Adrenal gland (tissue), 12 donors: ENCODE measurements around the gene RTL1. TPM values are rescaled to one million over a fixed set of nuclear protein-coding genes. Genes with fewer than 3 reads are reported as not detected.

ENCODE experiments used
- DNase-seq, 7 donors: peaks; one replicate each; pipeline ENCODE4 v3.0.0-alpha.2; 2019 to 2020
- H3K27ac ChIP-seq, 5 donors: fragments of 200-600 bp; sonication (generic) in 4 of 5; 1 replicate in 3 of 5; 2 replicates in 2 of 5; pipeline versions ENCODE4 v1.5.1 to v1.8.0; 2016 to 2020; ENCODE audit warnings: mild to moderate bottlenecking in 1 of 5
- H3K27me3 ChIP-seq: fragments of 200-600 bp; 2 replicates; pipeline ENCODE4 v1.8.0; 2021
- H3K36me3 ChIP-seq, 2 donors: fragments of 200-600 bp; replicated peaks in 1 of 2; 1 replicate in 1 of 2; 2 replicates in 1 of 2; pipeline versions ENCODE4 v1.5.1 to v1.8.0; 2018 to 2022
- H3K4me1 ChIP-seq, 2 donors: fragments of 200-600 bp; replicated peaks in 1 of 2; 1 replicate in 1 of 2; 2 replicates in 1 of 2; pipeline versions ENCODE4 v1.5.1 to v1.8.0; 2018 to 2021
- H3K4me3 ChIP-seq, 4 donors: fragments of 200-600 bp; sonication (generic) in 3 of 4; one replicate each; pipeline ENCODE4 v1.5.1; 2016 to 2018
- H3K9me3 ChIP-seq, 3 donors: fragments of 200-600 bp; sonication (generic) in 1 of 3; replicated peaks in 1 of 3; 1 replicate in 2 of 3; 2 replicates in 1 of 3; pipeline versions ENCODE4 v1.5.1 to v1.8.0; 2016 to 2021
- CTCF ChIP-seq, 6 experiments: fragments of 450-650 bp in 4 of 6; fragments of 200-600 bp in 2 of 6; sonication (generic) in 1 of 6; IDR thresholded peaks; 1 replicate in 5 of 6; 2 replicates in 1 of 6; pipeline versions ENCODE4 v1.5.1 to v1.8.0; 2016 to 2021; ENCODE audit warnings: antibody characterized with exemption in 6 of 6, mild to moderate bottlenecking in 2 of 6, moderate library complexity in 1 of 6
- POLR2A ChIP-seq, 2 donors: fragments of 450-650 bp; IDR thresholded peaks; one replicate each; pipeline ENCODE4 v1.6.1; 2017; ENCODE audit warnings: antibody characterized with exemption in 2 of 2, mild to moderate bottlenecking in 2 of 2, moderate library complexity in 1 of 2
- WGBS, 4 donors: extraction: QIAGEN DNeasy Blood & Tissue Kit in 2 of 4; methylation state at CpG; one replicate each; pipeline versions ENCODE4 v1.1.5 to v1.1.7; 2013 to 2017; 5-methylcytosine and 5-hydroxymethylcytosine counted together
- intact Hi-C, 2 donors: fragments of 100-400 bp; cut with DNase I; formaldehyde crosslinking; loops; one replicate each; pipeline versions ENCODE4 v1.14.1 to v1.15.0; 2022 to 2023
- polyA plus RNA-seq, 3 donors: library from polyadenylated mRNA; stranded (reverse); fragments of 200-250 nt in 2 of 3; fragments of 350-450 nt in 1 of 3; fragmentation: Illumina TruSeq in 1 of 3; extraction: RNeasy Lipid Tissue Mini Kit (QIAGEN cat#74804) in 1 of 3; gene quantifications; one replicate each; pipeline ENCODE4 v1.2.3, GENCODE V29; 2013 to 2014
- total RNA-seq, 9 donors: library from RNA; depleted of rRNA in 4 of 9; stranded (reverse); fragments of >200 nt in 4 of 9; fragments of 120-200 nt in 1 of 9; fragmentation: NEBNext Ultra II Directional in 1 of 9; extraction: Animal tissue kit (Norgen Biotek cat#: 25700) in 1 of 9; gene quantifications; one replicate each; pipeline versions ENCODE4 v1.1.0 to v1.2.4, GENCODE V29; 2013 to 2023
- donor health status: healthy with polysubstance abuse.
- donor health status: Bipolar disorder and iron deficiency.
- donor health status: DM: yes; HTN: yes; CAD: no.
- donor health status: DM: no; HTN: no; CAD: no.
- donor health status: DM: no; HTN: no; CAD: no.
- donor health status: DM: yes; HTN: yes; CAD: no.

The RTL1 gene
- total and polyA plus RNA-seq, 12 donors: 0.11 to 6.2 (median 1.0) TPM; not detected in 3

- intact Hi-C loops: no loop called here
- H3K27ac ChIP-seq: no peak overlapping the region
- DNase-seq: no peak
- WGBS, 4 donors: 40 to 52% (median 42%) methylated on average over 2 of the region's 2 CpGs
- no peak overlapping the region for H3K4me3 ChIP-seq
- no peaks in the 10 kb centered on the region for H3K4me1 ChIP-seq
- TF ChIP-seq POLR2A (IDR thresholded peaks at IDR 0.05) (no peak), CTCF (IDR thresholded peaks at IDR 0.05) (no peak)
- no peaks in the 10 kb centered on the region for H3K9me3 ChIP-seq
- peaks cover 0 to 20% of the 10 kb centered on the region in 2 donors for H3K36me3 ChIP-seq
- H3K27me3 ChIP-seq: no peaks in the 10 kb centered on the region
Measured at GRCh38 chr14:100915560-100915959, 12.0 kb upstream of the RTL1 start.

DNA sequence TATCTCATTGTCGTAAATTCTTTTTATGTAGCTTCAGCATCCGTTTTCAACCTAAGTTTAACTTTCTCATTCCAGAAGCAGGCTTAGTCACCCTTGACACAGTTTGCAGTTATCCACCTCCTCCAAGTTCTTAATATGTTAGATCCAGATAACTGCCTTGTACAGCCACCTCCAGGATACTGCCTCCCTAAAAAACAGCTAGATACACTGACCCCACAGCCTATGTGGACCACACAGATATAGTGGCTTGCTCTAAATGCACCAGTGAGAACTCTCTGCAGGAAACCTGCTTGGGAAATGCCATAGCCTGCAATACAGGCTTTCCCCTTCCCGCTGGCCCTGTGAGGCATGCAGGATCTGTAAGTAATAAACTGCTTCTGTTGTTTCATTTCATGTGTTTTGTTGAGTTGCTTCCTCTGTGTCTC is 11.1 kb upstream of the RTL1 start:
- intact Hi-C loops: no loop called here
- Histone ChIP-seq H3K27ac (no peak overlapping the region), H3K27me3 (no peaks in the 10 kb centered on the region), H3K9me3 (no peaks in the 10 kb centered on the region), H3K4me1 (no peaks in the 10 kb centered on the region), H3K4me3 (no peak overlapping the region), H3K36me3 (peaks cover 0 to 28% of the 10 kb centered on the region in 2 donors)
- 63 to 72% (median 68%) methylated on average over 3 of the region's 3 CpGs for WGBS, 4 donors
- no peak for DNase-seq
- no peak for TF ChIP-seq CTCF (IDR thresholded peaks at IDR 0.05)
- no peak for TF ChIP-seq POLR2A (IDR thresholded peaks at IDR 0.05)

GRCh38 chr14:100911665-100912316 is 8.3 kb upstream of the RTL1 start:
- Histone ChIP-seq H3K9me3 (no peaks in the 10 kb centered on the region), H3K36me3 (peaks cover 0 to 54% of the 10 kb centered on the region in 2 donors), H3K4me3 (no peak overlapping the region), H3K27me3 (no peaks in the 10 kb centered on the region), H3K4me1 (no peaks in the 10 kb centered on the region), H3K27ac (no peak overlapping the region)
- 71 to 74% (median 73%) methylated on average over 8 of the region's 8 CpGs for WGBS, 4 donors
- intact Hi-C loops: no loop called here
- TF ChIP-seq CTCF (IDR thresholded peaks at IDR 0.05) (no peak), POLR2A (IDR thresholded peaks at IDR 0.05) (no peak)
- no peak for DNase-seq

DNA sequence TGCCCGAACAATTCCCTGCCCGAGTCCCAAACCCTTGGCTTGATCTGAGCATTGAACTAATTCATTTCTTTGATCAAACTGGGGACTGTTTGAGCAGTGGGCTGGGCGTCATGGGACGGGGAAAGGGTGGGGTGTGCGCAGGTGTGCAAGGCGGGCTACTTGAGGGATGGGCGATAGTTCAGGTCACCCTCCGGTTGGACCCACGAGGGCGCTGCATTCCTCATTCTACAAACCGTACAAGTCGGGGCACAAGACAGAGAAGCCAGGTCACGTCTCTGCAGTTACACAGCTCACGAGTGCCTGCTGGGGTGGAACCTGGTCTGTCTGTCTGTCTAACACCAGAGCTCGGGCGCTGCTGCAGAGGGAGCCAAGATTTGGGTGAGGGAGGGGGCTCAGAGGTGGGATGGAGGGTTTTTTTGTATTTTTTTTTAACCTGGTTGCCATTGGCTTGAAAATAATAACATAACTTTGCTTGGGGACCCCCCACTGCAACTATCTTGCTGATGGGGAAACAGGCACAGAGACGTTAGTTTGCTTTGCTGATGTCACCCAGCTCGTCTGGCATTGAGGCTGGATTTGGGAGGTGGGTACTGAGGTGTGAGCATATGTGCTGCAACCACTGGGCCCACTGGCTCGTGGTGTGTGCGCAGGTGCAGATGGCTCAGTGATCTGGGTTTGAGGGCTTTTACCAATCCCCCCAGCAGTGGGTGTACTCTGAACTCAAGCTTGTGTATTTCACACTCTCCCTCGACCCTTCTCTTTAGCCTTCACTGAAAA is 7.6 kb upstream of the RTL1 start:
- peak in 1 of 7 donors; percentile 52 for DNase-seq
- H3K9me3 ChIP-seq: no peaks in the 10 kb centered on the region
- H3K36me3 ChIP-seq: peaks cover 0 to 55% of the 10 kb centered on the region in 2 donors

More for the DNA sequence above, 7.6 kb upstream of the RTL1 start:
- Histone ChIP-seq H3K4me3 (no peak overlapping the region), H3K27me3 (no peaks in the 10 kb centered on the region), H3K4me1 (no peaks in the 10 kb centered on the region), H3K27ac (no peak overlapping the region)
- 84 to 86% (median 86%) methylated on average over 21 of the region's 21 CpGs for WGBS, 4 donors
- TF ChIP-seq CTCF (IDR thresholded peaks at IDR 0.05) (no peak), POLR2A (IDR thresholded peaks at IDR 0.05) (no peak)
- intact Hi-C loops: no loop called here
